ENCODE results near the gene ZBTB25.

- no peak for TF ChIP-seq CTCF (conservative IDR thresholded peaks at IDR 0.05 in 1 of 2, IDR thresholded peaks at IDR 0.05 in 1 of 2; ENCODE audit: low read depth in 1 of 2, low read length in 2 of 2)
- TF ChIP-seq EZH2 (IDR thresholded peaks at IDR 0.05; ENCODE audit: low read length, missing control alignments): no peak
These were observed 19.1 kb upstream of the ZBTB25 start for GRCh38 chr14:64522591-64523355.
